Hypothalamus (tissue), 51 donors: ENCODE results near the gene C17orf113.

Experiments
- DNase-seq, 51 donors: peaks; one replicate each; lab custom pipeline; 2025; lab: John Stamatoyannopoulos, UW

Gene C17orf113

DNA sequence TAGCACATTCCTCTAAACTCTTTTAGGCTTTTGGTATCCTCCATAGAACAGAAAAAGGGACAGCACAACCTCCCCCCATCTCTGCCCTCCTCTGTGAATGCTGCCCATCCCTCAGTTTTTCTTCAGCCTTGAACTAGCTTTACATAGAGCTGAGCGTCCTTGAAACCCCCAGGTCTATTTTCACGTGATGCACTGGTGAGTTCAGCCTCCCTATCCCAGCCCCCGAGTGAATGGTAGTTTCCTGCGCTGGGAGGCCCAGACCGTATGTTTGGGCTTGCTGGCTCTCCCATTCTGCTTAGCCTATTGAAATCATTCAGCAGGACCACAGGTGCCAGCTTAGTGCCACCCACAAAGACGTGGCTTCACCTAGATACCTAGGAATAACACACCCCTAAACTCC lies 25.4 kb upstream of the C17orf113 start:
- no peak for DNase-seq

DNA sequence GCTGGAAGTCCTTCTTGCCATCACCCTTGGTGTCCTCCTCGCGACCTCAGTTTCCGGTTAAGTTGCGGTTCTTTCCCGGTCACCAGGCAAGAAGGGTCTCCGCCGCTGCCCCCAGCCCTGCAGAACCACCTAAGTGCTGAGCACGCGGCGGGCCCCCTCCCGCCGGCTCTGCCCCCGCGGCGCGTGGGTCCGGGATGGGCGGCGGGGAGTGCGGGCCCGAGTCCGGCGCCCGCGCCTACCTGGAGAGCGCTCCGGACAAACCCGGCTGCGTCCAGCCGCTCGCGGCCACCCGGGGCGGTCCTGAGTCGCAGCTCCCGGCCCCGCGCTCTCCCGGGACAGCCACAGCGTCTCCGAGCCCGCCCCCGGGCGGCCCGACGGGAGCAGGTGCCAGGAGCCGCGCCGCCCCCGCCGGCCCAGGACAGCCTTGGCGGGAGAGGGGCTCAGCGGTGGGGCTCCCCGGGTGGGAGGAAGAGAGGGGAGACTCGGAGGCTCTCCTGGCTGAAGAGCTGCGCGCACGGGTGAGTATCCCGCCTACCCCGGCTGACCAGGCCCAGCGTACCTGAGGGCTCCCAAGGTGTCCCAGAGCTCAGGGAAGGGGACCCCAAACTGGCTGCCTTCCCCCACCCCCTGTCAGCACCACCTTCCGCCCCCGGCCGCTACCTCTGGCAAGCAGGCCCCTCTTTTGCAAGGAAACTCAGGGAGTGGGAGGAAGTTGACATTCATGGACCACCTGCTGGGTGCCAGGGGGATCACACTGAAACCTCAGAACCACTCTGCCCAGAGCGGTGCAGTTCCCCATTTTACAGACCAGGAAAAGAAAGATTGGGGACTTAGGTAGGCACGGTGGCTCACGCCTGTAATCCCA lies 22.2 kb upstream of the C17orf113 start:
- DNase-seq: no peak

DNA sequence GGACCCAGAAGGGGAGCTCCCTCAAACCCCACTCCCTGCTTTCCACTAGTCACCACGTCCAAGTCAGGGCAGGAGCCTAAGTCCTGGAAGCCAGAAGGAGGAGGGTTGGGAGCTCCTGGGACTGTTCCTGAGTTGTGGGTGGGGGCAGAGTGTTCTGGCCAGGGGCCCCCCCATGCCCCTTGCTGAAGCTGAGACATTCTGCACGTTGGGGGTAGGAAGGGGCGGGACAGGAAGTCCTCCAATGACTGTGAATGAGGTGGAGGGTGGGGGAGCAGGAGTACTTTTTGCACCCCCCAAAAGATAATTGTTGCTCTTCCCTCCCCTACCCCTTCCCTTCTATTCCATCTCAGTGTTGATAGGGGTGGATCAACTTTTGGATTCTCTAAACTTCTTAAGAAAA lies 21.4 kb upstream of the C17orf113 start:
- DNase-seq: no peak

DNA sequence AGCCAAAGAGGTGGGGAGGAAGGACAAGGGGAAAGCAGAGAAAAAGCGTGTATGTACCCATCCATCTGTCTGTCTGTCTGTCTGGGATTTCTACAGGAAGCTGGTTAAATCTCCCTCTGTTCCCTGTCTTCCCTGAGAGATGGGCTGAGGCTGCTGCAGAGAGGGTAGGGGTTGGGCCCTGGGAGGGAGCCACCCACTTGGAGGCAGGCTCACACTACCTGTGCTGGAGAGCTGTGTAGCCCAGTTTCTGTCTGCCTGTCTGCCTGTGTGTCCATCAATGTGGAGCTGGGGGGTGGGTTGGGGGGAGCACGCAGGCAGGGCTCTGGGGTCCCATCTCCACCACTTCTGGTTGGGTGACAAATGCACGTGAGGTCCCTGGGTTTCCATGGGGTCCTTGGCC lies 18.6 kb upstream of the C17orf113 start:
- no peak for DNase-seq

DNA sequence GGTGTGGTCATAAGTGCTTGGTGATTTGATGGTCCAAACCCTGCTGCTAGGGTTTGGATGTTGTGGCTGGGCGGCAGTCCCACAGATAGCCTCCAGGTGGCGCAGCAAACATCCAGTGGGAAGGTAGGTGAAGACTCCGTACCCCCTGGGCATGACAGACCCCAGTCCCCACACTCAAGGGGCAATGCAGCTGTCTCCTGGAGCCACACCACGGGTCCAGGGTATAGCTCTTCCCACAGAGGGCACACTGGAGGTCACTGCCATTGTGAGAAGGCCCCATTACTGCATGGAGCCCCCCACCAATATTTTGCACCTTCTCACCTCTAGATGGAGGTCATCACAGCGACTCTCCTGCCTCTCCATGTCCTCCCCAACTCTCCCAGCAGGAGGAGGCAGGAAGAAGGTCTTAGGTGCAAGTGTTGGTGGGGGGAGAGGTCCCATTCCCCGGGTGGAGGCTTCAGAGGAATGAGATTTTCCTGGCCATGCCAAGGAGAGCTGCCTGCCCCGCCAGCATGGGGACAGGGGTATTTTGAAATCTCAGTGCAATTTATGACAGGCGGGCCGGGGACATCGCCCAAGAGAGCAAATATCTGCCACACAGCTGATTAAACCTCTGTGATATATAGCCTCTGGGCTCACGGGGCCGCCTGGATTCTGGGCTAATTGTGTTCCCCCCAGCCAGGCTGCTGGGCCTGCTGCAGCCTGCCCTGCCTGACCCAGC lies 17.1 kb upstream of the C17orf113 start:
- DNase-seq: peak in 35 of 51 donors; percentile 5 to 69 (median 20)

DNA sequence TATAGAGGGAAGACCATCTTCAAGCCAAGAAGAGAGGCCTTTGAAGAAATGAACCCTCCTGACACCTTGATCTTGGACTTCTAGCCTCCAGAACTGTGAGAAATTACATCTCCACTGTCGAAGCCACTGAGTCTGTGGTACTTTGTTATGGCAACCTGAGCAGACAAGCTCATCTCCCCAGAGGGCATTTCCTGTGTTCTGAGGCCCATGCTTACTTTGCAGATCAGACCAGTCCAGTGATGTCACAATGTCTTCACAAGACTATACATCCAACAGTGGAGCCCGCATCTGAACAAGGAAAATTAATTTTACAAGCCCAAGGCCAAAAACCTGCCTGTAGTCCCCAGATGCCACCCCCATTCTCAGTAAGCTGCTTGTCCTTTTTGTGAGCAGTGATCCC lies 14.8 kb upstream of the C17orf113 start:
- DNase-seq: no peak

DNA sequence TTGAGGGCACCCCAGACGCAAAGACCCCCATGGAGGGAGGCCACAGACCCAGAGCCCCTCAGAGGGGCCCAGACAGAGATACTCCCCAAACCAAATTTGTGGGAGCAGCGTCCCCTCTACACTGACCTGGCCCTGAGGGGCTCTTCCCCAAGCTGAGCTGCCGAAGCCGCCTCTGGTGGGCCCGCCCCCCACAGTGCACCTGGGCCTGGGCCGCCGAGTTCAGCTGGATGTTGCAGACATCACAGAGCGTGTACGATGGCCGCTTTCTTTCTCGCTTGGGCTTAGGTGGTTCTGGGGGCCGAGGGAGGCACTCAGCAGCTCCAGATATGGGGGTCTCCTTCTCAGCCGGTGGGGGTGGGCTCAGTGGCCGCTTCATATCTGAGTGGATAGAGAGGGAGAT lies 12.3 kb upstream of the C17orf113 start:
- no peak for DNase-seq

DNA sequence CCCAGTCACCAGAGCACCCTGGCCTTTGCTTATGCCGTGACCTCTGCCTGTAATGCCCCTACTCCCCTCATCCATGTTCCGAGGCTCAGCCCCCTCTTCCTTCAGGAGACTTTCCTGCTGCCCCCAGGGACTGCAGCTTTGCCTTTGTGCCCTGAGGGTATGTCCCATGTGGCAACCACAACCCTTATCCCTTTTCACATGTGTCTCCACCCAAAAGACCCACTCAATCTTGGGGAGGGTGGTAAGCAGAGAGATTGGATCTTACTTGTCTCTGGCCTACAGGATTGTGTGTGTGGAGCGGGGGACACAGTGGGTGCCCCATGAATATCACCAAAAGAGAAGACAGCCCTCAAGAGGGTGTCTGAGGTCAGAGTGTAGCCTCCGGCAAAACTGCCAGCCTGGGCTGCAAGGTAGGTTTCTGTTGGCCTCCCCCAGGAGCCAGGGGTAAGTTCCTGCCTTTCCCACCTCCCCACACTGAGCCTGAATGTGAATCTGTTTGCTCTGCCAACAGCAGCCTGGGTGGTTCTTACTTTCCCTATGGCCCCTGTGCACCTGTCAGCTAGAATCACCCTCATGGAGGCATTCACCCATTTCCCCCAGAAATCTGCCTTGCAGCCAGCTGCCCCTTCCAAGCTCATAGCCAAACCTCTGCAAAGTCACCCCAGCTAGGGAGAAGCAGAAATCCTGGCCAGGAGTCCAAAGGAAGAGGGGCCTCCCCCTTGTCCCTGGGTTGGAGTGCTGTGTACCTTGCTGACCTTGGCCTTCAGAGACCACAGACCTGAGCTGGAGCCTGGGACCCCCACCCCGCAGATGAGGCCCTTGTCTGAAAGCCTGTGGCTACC lies 11.5 kb upstream of the C17orf113 start:
- DNase-seq: no peak

DNA sequence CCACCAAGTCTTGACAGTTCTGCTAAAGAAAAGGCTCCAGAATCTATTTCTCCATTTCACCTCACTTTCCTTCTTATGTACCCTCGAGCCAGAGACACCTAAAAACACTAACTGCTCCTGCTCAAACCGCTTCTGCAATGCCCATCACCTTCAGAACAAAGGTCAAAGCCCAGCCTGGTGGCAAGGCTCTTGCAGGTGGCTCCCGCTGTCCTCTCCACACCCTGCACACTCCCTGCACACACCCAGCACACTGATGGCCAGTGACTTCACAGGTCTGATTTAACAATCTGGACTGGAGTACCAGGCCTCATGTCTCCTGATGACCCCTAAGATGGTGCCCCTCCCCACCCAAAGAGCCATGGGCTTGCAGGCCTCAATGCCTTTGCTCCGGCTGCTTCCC lies 9.8 kb upstream of the C17orf113 start:
- no peak for DNase-seq

DNA sequence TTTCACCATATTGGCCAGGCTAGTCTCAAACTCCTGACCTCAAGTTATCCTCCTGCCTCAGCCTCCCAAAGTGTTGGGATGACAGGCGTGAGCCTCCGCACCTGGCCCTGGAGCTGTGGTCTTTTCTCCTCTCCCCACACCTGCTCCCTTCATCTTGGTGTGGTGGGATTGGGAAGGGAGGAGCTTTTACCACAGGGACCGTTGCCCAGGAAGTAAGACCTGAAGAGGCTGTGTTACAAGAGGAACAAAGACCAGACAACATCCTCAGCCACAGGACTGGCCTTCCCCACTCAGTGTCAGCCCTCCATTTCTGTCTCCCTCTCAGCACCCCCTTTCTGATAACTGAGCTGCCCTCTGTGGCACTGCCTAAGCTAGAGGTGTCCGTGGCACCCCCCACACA lies 9.4 kb upstream of the C17orf113 start:
- DNase-seq: no peak

DNA sequence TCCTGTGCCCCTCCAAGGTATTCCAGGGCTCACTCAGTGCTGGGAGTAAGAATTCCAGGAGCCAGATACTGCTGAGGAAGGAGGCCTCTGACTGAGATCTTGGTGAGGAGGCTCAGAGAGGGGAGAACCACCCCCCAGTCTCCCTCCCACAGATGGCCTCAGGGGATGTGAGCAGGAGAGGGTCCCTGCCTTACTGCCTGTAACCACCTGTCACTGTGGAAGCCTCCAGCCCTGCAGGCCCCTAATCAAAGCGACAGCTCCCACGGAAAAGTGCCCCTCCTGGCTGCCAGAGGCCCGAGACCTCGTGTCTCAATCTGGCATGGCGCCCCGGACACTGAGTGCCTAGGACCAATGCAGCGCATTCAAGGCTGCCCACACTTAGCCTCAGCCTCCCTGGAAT lies 7.7 kb upstream of the C17orf113 start:
- no peak for DNase-seq

DNA sequence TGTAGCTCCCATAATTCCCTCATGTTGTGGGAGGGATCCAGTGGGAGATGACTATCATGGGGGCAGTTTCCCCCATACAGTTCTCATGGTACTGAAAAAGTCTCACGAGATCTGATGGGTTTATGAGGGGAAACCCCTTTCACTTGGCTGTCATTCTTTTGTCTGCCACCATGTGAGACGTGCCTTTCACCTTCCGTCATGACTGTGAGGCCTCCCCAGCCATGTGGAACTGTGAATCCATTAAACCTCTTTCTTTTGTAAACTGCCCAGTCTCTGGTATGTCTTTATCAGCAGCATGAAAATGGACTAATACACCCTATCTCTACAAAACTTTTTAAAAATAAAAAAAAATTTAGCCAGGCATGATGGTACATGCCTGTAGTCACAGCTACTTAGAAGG lies 6.2 kb upstream of the C17orf113 start:
- no peak for DNase-seq

DNA sequence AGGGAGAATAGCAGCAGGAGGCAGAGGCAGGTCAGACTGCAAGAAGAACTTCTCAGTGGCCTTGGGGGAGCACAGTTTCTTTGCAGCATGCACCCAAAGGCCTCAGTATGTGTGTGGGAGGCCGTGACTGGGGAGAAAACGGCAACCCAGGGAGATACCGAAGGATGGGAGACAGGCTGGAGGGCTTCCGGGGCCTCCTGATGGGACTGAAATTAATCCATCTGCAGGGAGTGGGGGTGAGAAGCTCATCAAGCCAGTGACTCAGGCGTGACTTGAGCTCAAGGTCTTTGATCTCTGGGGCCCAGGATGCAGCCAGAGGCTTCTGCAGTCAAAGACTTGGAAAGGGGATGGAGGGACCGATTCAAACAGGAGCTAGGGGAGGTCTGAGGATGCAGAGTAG lies 5.1 kb upstream of the C17orf113 start:
- DNase-seq: no peak

DNA sequence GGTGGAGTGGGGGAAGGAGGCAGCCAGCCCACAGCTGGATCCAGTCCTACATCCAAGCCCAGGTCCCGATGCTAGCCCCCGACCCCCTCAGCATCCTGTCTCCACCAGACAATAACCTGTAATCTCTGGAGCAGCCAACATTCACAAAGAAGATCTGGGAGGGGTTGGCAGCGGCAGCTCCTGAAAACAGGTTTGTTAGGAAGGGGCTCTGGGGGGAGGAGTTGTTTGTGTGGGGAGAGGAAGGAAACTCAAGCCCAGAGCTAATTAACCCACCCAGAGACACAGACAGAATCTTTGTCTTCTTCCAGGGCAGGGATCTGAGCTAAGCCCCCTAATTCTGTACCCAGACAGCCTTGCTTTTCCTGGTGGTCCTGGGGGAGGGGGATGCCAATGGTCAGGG lies 4.6 kb upstream of the C17orf113 start:
- no peak for DNase-seq

DNA sequence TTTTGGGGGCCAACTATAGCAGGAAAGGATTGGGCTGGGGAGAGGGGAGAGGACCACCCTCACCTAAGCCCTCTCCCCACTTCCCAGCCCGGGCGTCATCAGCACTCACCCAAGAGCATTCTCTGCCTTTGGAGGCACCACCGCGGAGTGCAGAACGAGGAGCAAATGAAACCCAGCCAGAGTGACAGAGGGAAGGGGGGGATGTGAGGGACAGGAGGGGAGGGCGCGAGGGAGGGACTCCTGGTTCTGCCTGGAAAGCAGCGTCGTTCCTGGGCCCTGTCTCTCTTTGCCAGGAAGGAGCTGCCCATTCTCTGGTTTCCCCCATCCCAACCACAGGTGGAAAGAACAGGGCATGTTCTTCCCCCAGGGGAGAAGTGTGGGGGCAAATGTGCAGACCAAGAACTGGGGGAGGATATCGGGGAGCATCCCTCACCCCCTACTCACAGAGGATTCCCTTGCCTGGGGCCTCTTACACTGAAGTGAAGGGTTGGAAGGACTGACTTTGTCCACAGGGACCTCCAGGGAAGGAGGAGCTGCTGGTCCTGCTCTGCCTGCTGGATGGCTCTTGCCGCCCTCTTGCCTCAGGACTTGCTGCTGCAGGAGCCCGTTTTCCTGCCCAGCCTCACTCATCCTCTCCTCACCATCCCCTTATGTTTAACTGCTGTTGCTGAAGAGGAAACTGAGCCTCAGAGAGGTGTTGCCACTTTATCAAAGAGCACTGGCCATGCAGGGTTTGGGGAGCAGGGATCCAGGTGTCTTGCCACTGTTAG lies 3.5 kb upstream of the C17orf113 start:
- no peak for DNase-seq

DNA sequence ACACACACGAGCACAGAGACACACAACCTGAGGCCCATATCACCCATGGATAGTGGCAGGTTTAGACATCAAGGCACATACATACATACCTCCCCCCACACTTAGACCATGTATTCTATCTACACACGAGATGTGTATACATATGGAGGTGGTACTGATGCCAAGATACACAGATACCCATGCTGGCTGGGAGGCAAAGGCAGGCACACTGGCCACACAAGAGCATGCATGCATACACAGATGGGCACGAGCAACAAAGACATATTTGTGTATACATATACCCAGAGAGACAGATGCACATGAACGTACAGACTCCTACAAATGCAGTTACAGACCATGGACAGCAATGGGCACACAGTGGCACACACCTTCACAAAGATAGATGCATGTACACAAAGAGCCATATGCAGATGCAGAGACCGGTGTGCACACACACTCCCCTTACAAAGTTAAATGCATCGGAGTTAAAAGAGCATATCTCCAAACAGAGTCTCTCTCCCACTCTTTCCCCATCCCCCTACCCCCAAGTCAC lies 2.0 kb upstream of the C17orf113 start:
- no peak for DNase-seq

DNA sequence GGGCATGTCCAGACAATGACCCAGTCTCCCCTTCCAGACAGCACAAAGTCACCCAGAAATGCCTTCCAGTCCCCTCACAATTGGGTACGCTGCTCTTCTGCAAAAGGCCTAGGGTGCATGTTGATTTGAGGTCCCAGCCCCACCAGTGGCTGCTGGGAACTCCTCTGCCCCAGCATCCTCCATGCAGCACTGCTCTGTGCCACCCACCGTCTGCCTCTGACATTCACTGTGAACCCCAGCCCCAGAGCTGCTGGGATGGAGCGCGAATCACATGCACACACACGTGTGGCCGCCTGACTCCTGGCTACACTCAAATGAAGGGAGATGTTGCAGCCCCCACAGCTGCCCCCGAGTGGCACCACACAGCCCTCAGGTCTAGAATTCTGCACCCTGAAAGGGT lies 1.2 kb upstream of the C17orf113 start:
- no peak for DNase-seq

DNA sequence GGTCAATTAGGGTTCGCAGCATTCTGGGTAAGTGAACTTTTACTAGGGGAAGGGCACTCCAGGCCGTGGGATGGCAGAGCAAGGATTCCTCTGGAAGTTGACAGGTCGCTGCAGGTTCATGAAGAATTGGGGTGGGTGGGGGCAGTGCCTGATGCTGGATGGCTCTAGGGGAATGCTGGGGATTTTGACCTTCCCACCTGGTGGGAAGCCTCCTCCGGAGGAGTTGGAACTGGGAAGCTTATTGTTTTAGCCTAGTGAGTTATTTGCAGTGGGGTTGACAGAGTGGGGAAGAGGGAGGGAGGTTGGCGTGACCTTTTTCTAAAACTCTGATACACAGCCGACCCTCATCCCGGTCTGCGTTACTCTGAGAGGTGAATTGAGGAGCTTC lies 606 bp upstream of the C17orf113 start:
- peak in 1 of 51 donors; percentile 5 for DNase-seq

DNA sequence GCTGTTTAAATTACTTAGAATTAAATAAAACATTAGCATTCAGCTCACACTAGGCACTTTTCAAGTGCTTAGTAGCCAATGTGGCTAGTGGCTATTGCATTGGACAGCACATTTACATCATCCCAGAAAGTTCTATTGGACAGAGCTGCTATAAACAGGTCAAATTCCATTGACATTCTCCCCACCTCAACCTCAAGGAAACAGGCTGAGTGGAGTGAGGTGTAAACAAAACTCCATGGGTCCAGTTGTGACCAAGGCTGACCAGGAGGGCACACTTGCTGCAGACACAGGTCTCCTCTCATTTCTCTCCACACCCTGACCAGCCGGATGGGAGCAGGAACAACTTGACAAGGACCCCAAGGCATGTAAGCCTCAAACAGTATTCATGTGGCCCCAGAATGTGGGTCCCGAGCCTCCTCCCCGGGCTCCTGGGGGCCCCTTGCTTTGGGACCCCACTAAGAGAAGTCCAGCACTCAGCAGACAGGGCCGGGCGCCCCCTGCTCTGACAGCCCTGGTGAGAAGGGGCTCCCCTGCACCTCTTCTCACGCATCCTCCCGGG lies 488 bp downstream of the C17orf113 start:
- no peak for DNase-seq

DNA sequence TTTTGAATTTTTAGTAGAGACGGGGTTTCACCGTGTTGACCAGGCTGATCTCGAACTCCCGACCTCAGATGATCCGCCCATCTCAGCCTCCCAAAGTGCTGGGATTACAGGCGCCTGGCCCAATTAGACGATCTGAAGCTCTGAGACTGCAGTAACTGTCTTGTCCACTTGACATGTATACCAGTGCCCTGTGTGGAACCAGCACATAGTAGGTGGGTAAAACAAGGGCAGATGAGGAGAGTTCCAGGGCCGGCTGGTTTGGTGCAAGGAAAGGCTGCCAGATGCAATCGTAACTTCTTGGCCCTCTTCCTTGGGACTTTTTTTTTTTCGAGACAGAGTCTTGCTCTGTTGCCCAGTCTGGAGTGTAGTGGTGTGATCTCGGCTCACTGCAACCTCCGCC lies 3.1 kb downstream of the C17orf113 start:
- DNase-seq: no peak
